ENCODE data around the gene EPB41L4B.

GRCh38 chr9:109149722-109150121 is 171.1 kb downstream of the EPB41L4B start:
- TF ChIP-seq POLR2A (IDR thresholded peaks at IDR 0.05; ENCODE audit: extremely low read depth, insufficient read length) (no peak), CTCF (IDR thresholded peaks at IDR 0.05; ENCODE audit: low read depth, low read length) (no peak), MAX (IDR thresholded peaks at IDR 0.05; ENCODE audit: low read depth, low read length) (no peak), MYC (IDR thresholded peaks at IDR 0.05; ENCODE audit: low read depth, low read length) (no peak)

Data from NB4 (cell line).